GM21529 (cell line): Measurements from ENCODE around the gene RPL35A.
"Not testable (repeated sequence)": the region's sequence is repeated elsewhere in the genome, so short reads cannot be mapped to it uniquely, and the experiment has no call there.

Source experiments
- ATAC-seq: cut with Tn5 transposase; IDR thresholded peaks from one replicate; pipeline ENCODE4 v1.9.1; 2021; ENCODE audit not compliant: unreplicated experiment

Gene RPL35A

GRCh38 chr3:197951392-197951990 is 1.5 kb downstream of the RPL35A start:
- ATAC-seq, result no peak

GRCh38 chr3:197952440-197952839 is 2.5 kb downstream of the RPL35A start:
- no peak for ATAC-seq

- no peak for ATAC-seq
Measured at GRCh38 chr3:197953325-197953724, 3.3 kb downstream of the RPL35A start.

GRCh38 chr3:197953881-197954280 is 3.9 kb downstream of the RPL35A start:
- ATAC-seq, result no peak

GRCh38 chr3:197955892-197956477 is 6.0 kb downstream of the RPL35A start:
- no peak for ATAC-seq

- no peak for ATAC-seq
Measured at GRCh38 chr3:197956626-197956988, 6.6 kb downstream of the RPL35A start.

- ATAC-seq, result no peak
Measured at GRCh38 chr3:197957790-197958133, 7.8 kb downstream of the RPL35A start.

- no peak for ATAC-seq
Measured at GRCh38 chr3:197958346-197958745, 8.4 kb downstream of the RPL35A start.

GRCh38 chr3:197958848-197959247 is 8.9 kb downstream of the RPL35A start:
- not testable (repeated sequence) for ATAC-seq

- no peak for ATAC-seq
Measured at GRCh38 chr3:197959500-197959890, 9.5 kb downstream of the RPL35A start.

- peak; percentile 97 for ATAC-seq
Measured at GRCh38 chr3:197959891-197960693, 10.1 kb downstream of the RPL35A start, which contains the start of gene LMLN. LMLN (plus strand) TSS chr3:197960217; CDS start chr3:197960246, 29 bp downstream.

GRCh38 chr3:197960694-197961581 is 10.9 kb downstream of the RPL35A start:
- no peak for ATAC-seq

- no peak for ATAC-seq
Measured at GRCh38 chr3:197961582-197961945, 11.6 kb downstream of the RPL35A start.

- ATAC-seq, result no peak
Measured at GRCh38 chr3:197963019-197963637, 13.1 kb downstream of the RPL35A start.

- ATAC-seq, result not testable (repeated sequence)
Measured at GRCh38 chr3:197967337-197967989, 17.5 kb downstream of the RPL35A start.

- ATAC-seq, result no peak
Measured at GRCh38 chr3:197970588-197970987, 20.6 kb downstream of the RPL35A start.

GRCh38 chr3:197974016-197974415 is 24.0 kb downstream of the RPL35A start:
- ATAC-seq, result no peak

GRCh38 chr3:197975311-197975710 is 25.3 kb downstream of the RPL35A start:
- no peak for ATAC-seq

GRCh38 chr3:197983076-197983475 is 33.1 kb downstream of the RPL35A start:
- ATAC-seq, result no peak

GRCh38 chr3:197989651-197990050 is 39.7 kb downstream of the RPL35A start:
- no peak for ATAC-seq
